GM19025 (cell line): ENCODE measurements around the gene STAM2.

ENCODE experiments used
- ATAC-seq: cut with Tn5 transposase; IDR thresholded peaks from one replicate; pipeline ENCODE4 v1.9.1; 2021; ENCODE audit warnings: mild to moderate bottlenecking, low read depth, moderate library complexity; ENCODE audit not compliant: unreplicated experiment

STAM2 gene

GRCh38 chr2:152078023-152078422 is 97.5 kb downstream of the STAM2 start:
- ATAC-seq: no peak

DNA sequence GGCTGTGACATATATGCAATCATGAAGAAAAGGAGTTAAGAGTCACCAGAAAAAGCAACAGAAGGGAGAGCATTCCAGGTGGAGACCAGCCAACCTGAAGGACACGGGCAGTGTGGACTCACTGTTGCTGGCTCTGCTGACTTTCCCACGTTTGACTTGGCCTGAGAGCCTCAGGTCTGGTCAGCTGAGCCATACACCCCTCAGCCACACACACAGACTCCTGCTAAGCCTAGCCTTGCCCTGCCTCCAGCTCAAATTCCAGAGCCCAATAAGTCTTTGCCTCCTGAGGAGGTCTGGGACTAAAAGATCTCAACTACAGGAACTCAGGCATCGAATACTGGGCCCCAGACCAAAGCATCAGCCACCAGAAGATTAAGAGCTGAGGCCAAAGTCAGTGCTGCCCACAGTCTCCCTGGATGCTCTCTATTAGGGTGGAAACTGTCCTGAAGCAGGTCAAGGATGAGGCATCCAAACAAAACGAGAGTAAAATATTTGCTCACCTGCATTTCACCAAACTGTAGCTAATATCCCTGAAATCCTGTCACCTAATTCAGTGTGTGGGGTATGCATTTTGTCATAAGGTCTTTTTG is 100.0 kb downstream of the STAM2 start:
- ATAC-seq: no peak

DNA sequence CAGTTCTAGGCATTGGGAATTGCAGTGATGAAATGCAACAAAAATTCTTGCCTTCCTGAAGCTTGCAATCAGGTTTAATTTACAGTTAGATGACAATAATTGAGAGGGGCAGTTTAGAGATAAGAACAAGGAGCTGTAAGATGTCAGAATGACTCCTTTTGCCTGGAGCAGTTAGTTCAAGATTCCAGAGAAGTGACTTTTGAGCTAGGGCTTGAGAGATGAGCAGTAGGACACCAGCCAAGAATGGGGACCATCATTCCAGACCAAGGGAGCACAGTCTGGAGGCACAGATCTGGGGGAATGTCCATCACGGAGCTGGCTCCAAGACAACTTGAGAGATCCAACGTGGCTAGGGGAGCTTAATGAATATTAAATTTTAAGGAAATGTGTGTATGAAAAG is 103.6 kb downstream of the STAM2 start:
- ATAC-seq: no peak

- no peak for ATAC-seq
Measured at GRCh38 chr2:152071518-152071917, 104.0 kb downstream of the STAM2 start.

DNA sequence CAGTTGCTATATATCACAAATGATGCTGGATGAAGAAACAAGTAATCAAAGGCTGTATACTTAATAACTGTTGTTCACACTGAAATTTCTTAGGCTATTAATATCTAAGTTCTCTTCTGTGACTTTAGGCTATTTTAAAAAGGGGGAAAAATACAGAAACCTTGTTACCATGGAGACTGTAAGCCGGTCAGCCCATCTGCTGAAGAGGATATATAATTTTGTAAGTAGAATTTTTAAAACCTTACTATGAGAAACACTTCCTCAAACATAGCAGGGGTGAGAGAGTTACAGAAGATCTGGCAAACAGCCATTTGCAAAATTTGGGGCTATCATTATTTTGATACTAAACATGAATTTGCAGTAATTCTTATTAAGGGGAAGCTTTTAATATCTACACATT is 104.5 kb downstream of the STAM2 start:
- no peak for ATAC-seq

DNA sequence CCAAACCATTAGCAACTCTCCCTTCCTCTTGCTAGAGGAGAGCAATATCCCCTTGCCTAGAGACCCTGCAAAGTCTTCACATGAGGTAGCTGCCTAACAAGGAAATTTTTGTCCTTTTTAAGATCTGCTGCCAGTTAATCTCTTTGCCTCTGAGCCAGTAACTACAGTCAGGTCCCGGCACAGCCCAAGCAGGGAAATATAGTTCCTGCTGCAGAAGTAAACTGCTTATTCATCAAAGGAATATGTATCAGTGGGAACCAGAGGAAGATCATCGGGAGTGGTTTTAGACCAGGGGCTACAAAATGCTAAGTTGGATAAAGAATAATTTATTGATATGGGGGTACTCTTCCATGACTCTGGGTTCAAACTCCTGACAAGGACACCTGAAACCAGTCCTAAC is 107.3 kb downstream of the STAM2 start:
- no peak for ATAC-seq

GRCh38 chr2:152067823-152068222 is 107.7 kb downstream of the STAM2 start:
- no peak for ATAC-seq
